PFSK-1 (cell line): ENCODE data around the gene IFNL2.

ENCODE experiments used
- FOXP2 ChIP-seq: optimal IDR thresholded peaks from 2 replicates; pipeline ENCODE3; 2011; ENCODE audit warnings: borderline replicate concordance, control low read depth, inconsistent platforms; ENCODE audit not compliant: insufficient read depth; ENCODE audit errors: extremely low read length, extremely low read depth
- POLR2AphosphoS5 ChIP-seq: IDR thresholded peaks from 2 replicates; pipeline ENCODE4 v1.6.1; 2012; ENCODE audit warnings: low read depth, mild to moderate bottlenecking, control low read depth, low read length, moderate library complexity
- SIN3A ChIP-seq: IDR thresholded peaks from 2 replicates; pipeline ENCODE4 v1.6.1; 2012; ENCODE audit warnings: mild to moderate bottlenecking, low read length, moderate library complexity, borderline replicate concordance; ENCODE audit not compliant: insufficient read depth
- TAF1 ChIP-seq: IDR thresholded peaks from 2 replicates; pipeline ENCODE4 v1.6.1; 2012; ENCODE audit warnings: low read length, control low read depth, borderline replicate concordance; ENCODE audit not compliant: insufficient read depth
- TF ChIP-seq, protein P1 (sequence below), 2 experiments: IDR thresholded peaks; 2 replicates each; pipeline versions ENCODE4 v1.6.1 to v1.8.0; 2011 to 2012; ENCODE audit warnings: low read depth in 2 of 2, low read length in 2 of 2, control low read depth in 1 of 2, inconsistent platforms in 1 of 2, mild to moderate bottlenecking in 1 of 2, moderate library complexity in 1 of 2; ENCODE audit not compliant: insufficient read depth in 1 of 2

The IFNL2 gene

DNA sequence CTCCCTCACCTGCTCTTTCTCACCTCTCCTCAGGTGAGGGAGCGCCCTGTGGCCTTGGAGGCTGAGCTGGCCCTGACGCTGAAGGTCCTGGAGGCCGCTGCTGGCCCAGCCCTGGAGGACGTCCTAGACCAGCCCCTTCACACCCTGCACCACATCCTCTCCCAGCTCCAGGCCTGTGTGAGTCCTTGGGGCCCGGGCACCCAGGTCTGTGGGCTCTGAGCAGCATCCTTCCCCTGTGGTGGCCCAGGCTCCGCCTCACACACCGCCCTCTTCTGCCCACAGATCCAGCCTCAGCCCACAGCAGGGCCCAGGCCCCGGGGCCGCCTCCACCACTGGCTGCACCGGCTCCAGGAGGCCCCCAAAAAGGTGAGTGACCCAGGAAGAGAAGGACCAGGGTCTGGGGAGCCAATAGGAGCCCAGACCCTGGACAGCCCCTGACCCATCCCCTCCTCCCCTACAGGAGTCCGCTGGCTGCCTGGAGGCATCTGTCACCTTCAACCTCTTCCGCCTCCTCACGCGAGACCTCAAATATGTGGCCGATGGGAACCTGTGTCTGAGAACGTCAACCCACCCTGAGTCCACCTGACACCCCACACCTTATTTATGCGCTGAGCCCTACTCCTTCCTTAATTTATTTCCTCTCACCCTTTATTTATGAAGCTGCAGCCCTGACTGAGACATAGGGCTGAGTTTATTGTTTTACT is 29.9 kb downstream of the IFNL2 start:
- TF ChIP-seq, protein P1, sequence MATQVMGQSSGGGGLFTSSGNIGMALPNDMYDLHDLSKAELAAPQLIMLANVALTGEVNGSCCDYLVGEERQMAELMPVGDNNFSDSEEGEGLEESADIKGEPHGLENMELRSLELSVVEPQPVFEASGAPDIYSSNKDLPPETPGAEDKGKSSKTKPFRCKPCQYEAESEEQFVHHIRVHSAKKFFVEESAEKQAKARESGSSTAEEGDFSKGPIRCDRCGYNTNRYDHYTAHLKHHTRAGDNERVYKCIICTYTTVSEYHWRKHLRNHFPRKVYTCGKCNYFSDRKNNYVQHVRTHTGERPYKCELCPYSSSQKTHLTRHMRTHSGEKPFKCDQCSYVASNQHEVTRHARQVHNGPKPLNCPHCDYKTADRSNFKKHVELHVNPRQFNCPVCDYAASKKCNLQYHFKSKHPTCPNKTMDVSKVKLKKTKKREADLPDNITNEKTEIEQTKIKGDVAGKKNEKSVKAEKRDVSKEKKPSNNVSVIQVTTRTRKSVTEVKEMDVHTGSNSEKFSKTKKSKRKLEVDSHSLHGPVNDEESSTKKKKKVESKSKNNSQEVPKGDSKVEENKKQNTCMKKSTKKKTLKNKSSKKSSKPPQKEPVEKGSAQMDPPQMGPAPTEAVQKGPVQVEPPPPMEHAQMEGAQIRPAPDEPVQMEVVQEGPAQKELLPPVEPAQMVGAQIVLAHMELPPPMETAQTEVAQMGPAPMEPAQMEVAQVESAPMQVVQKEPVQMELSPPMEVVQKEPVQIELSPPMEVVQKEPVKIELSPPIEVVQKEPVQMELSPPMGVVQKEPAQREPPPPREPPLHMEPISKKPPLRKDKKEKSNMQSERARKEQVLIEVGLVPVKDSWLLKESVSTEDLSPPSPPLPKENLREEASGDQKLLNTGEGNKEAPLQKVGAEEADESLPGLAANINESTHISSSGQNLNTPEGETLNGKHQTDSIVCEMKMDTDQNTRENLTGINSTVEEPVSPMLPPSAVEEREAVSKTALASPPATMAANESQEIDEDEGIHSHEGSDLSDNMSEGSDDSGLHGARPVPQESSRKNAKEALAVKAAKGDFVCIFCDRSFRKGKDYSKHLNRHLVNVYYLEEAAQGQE (IDR thresholded peaks at IDR 0.05; ENCODE audit: insufficient read depth in 1 of 2, low read depth in 2 of 2, low read length in 2 of 2) = no peak
- TF ChIP-seq POLR2AphosphoS5 (no peak), TAF1 (no peak), FOXP2 (no peak), SIN3A (no peak)

DNA sequence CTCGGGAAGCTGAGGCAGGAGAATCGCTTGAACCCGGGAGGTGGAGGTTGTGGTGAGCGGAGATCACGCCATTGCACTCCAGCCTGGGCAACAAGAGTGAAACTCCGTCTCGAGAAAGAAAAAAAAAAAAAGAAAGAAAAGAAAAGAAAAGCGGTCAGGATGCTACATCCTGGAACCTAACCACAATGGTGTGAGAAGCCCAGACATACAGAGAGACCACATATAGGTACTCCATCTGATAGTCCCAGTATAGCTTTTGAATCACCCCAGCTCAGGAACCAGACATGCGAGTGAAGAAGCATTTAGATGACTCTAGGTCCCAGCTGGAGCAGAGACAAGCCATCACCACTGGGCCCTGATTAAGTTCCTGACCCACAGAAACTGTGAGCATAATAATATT is 31.2 kb downstream of the IFNL2 start:
- TF ChIP-seq POLR2AphosphoS5 (no peak), SIN3A (no peak), TAF1 (no peak), FOXP2 (no peak)
- TF ChIP-seq, protein P1 (IDR thresholded peaks at IDR 0.05; ENCODE audit: insufficient read depth in 1 of 2, low read depth in 2 of 2, low read length in 2 of 2) = no peak

DNA sequence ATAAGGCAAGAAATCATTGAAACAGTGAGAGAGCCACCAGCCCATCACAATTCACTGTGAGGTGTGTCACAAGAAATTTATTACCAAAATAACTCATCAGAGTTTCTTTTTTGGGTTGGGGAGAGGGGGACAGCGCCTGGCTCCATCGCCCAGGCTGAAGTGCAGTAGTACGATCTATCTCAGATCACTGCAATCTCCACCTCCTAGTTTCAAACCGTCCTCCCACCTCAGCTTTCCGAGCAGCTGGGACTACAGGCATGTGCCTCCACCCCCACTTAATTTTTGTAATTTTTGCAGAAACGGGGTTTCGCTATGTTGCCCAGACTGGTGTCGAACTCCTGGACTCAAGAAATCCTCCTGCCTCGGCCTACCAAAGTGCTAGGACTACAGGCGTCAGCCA is 31.6 kb downstream of the IFNL2 start:
- no peak for TF ChIP-seq TAF1
- TF ChIP-seq, protein P1 (IDR thresholded peaks at IDR 0.05; ENCODE audit: insufficient read depth in 1 of 2, low read depth in 2 of 2, low read length in 2 of 2) = no peak
- TF ChIP-seq FOXP2 = no peak
- no peak for TF ChIP-seq POLR2AphosphoS5
- TF ChIP-seq SIN3A = no peak

DNA sequence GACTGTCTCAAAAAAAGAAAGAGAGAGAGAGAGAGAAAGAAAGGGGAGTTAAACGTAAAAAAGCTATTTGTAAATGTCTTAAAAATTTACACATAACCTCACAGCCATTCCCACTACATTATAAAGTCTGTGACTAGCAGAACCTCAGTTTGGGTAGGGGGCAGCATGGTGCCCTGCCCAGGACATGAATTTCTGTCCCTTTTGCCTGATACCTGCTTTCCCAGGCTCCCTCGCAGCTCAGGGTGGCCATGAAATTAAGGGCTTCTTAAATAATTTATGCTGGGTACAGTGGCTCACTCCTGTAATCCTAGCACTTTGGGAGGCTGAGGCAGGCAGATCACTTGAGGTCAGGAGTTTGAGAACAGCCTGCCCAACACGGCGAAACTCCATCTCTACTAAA is 32.8 kb downstream of the IFNL2 start:
- TF ChIP-seq TAF1 (no peak), SIN3A (no peak), POLR2AphosphoS5 (no peak), FOXP2 (no peak)
- TF ChIP-seq, protein P1 (IDR thresholded peaks at IDR 0.05; ENCODE audit: insufficient read depth in 1 of 2, low read depth in 2 of 2, low read length in 2 of 2) = no peak
